Stimulated activated CD8-positive, alpha-beta memory T cell treated with anti-CD3 and anti-CD28 coated beads, Interleukin-7, amount 100 ng/mL, for 48 hours (primary cell): ENCODE results near the gene RGPD8.
"Not testable (repeated sequence)": the region's sequence is repeated elsewhere in the genome, so short reads cannot be mapped to it uniquely, and the experiment has no call there.

ENCODE experiments used
- DNase-seq, 2 donors: peaks; one replicate each; pipeline ENCODE4 v3.0.0-alpha.2; 2020; ENCODE audit warnings: low read depth in 1 of 2; ENCODE audit errors: extremely low read depth in 1 of 2

Gene RGPD8

GRCh38 chr2:112435716-112436431 is 2.4 kb upstream of the RGPD8 start:
- DNase-seq, result not testable (repeated sequence)

GRCh38 chr2:112434890-112435715 is 1.7 kb upstream of the RGPD8 start:
- DNase-seq, result not testable (repeated sequence)

GRCh38 chr2:112433932-112434730 is 686 bp upstream of the RGPD8 start:
- DNase-seq, result no peak

- peak in 1 of 2 donors; percentile 5 for DNase-seq
Measured at GRCh38 chr2:112432735-112433479, 538 bp downstream of the RGPD8 start.

GRCh38 chr2:112432390-112432734 is 1.1 kb downstream of the RGPD8 start:
- not testable (repeated sequence) for DNase-seq

- not testable (repeated sequence) for DNase-seq
Measured at GRCh38 chr2:112431587-112432295, 1.7 kb downstream of the RGPD8 start.

DNA sequence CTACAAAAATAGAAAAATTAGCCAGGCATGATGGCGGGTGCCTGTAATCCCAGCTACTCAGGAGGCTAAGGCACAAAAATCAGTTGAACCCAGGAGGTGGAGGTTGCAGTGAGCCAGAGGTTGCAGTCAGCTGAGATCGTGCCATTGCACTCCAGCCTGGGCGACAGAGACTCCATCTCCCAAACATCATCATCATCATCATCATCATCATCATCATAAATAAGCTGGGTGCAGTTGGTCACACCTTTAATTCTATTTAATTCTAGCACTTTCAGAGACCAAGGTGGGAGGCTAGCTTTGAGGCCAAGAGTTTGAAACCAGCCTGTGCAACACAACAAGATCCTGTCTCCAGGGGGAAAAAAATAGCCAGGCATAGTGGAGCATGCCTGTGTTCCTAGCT is 8.9 kb downstream of the RGPD8 start:
- not testable (repeated sequence) for DNase-seq

DNA sequence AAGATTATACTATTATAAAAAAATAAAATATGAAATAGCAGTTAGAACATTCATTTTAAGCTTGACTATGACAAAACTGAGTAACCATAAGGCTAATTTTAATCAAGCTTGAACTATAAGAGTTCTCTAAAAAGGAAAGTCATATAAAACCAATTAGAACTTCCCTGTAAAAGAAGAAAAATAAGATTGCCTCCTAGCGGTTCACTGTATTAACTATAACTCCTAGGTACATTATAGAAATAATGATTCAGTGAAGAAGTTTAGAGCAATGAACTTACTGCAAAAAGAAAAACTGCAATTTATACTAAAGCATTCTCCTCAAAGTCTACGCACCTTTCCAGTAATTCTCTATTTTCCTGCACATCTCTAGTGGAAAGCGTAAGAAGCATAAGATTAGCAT is 16.6 kb downstream of the RGPD8 start:
- not testable (repeated sequence) for DNase-seq

DNA sequence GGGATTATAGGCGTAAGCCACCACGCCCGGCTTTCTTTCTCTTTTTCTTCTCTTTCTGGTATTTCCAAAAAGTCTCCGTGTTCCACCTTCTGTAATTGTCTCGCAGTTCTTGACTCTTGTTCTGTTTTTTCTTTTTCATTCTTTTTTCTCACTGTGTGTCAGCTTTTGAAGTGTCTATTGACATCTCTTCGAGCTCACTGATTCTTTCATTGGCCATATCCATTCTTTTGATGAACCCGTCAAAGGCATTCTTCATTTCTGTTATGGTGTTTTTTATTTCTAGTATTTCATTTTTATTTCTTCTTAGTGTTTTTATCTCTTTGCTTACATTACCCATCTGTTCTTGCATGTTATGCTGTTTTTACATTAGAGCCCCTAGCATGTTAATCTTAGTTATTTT is 73.4 kb downstream of the RGPD8 start:
- DNase-seq, result not testable (repeated sequence)

DNA sequence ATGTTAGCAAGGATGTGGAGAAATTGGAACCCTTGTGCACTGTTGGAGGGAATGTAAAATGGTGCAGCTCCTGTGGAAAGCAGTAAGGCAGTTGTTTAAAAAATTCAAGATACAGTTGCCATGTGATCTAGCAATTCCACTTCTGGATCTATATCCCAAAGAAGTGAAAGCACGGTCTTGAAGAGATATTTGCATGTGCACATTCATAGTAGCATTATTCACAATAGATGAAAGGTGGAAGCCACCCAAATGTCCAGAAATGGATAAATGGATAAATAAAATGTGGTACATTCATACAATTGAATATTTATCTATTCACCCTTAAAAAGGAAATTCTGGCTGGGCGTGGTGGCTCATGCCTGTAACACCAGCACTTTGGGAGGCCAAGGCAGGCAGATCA is 79.1 kb downstream of the RGPD8 start:
- DNase-seq, result not testable (repeated sequence)

- DNase-seq, result not testable (repeated sequence)
Measured at GRCh38 chr2:112352809-112353603, 80.4 kb downstream of the RGPD8 start.

GRCh38 chr2:112352292-112352691 is 81.2 kb downstream of the RGPD8 start:
- DNase-seq, result not testable (repeated sequence)

- DNase-seq, result no peak
Measured at GRCh38 chr2:112345030-112346027, 88.1 kb downstream of the RGPD8 start.

DNA sequence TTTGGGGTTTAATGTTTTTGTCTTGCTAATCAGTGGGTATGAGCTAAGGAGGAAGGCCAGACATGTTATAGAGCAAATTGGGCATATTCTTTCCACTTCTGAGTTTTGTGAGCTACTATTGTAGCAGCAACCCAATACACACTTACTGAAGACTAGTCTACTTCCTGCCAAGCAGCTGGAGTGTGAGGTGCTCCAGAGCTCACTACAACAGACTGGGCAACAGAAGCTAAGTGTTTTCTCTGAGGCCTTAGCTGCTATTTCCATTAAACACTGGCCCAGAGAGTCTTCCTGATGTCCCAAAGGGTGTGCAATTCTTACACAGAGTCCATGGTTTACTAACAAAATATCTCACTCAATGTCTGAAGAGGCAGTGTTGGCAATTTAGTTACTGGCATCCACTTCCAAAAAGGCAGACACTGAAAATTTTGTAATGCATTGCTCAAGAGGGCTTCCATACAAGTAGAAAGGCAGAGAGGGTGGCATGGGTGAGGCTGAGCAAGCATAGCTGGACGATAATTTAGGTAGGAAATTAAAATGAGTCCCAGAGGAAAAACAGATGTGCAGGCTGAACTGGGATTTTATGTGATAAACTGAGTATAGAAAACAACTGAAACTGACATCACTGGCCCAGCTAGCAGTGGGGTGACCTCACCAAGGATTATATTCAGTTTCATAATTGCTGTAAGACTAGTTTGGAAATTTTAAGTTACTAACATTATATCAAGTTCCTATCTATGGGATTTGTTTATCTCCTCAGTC is 89.4 kb downstream of the RGPD8 start:
- no peak for DNase-seq

GRCh38 chr2:112342067-112342550 is 91.3 kb downstream of the RGPD8 start:
- no peak for DNase-seq

GRCh38 chr2:112340475-112341267 is 92.8 kb downstream of the RGPD8 start:
- DNase-seq, result no peak
